HL-60 (cell line): ENCODE measurements around the gene NENF.

ENCODE experiments used
- DNase-seq, 2 experiments: peaks; one replicate each; pipeline ENCODE4 v3.0.0-alpha.2; 2010 to 2020; ENCODE audit warnings: low read depth in 1 of 2, low spot score in 1 of 2
- H3K27ac ChIP-seq: fragments of 250-450 bp; sonication (Bioruptor Pico); replicated peaks from 2 replicates; pipeline ENCODE4 v1.5.1; 2020; ENCODE audit warnings: mild to moderate bottlenecking, moderate library complexity
- H3K27me3 ChIP-seq: fragments of 250-450 bp; sonication (Bioruptor Pico); 2 replicates; pipeline ENCODE4 v1.5.1; 2021; ENCODE audit warnings: mild to moderate bottlenecking, moderate library complexity; ENCODE audit not compliant: insufficient read depth, poor library complexity, severe bottlenecking
- H3K4me3 ChIP-seq: replicated peaks from 2 replicates; pipeline ENCODE4 v1.5.1; 2011; ENCODE audit warnings: mild to moderate bottlenecking, control low read depth, low read length; ENCODE audit not compliant: insufficient read depth
- CTCF ChIP-seq: IDR thresholded peaks from one replicate; pipeline ENCODE4 v1.5.1; 2011; ENCODE audit warnings: low read length, control low read depth, inconsistent platforms; ENCODE audit not compliant: insufficient read depth
- GABPA ChIP-seq: IDR thresholded peaks from 2 replicates; pipeline ENCODE4 v1.6.1; 2012; ENCODE audit warnings: low read depth
- POLR2AphosphoS5 ChIP-seq: IDR thresholded peaks from 2 replicates; pipeline ENCODE4 v1.6.1; 2012; ENCODE audit warnings: low read depth
- REST ChIP-seq: IDR thresholded peaks from 2 replicates; pipeline ENCODE4 v1.6.1; 2012; ENCODE audit warnings: low read depth; ENCODE audit not compliant: insufficient replicate concordance
- SPI1 ChIP-seq: IDR thresholded peaks from 2 replicates; pipeline ENCODE4 v1.6.1; 2012; ENCODE audit warnings: low read depth, mild to moderate bottlenecking, borderline replicate concordance

Gene NENF

GRCh38 chr1:212490276-212490675, 57.6 kb downstream of the NENF start:
- H3K27me3 ChIP-seq = no peaks in the 10 kb centered on the region
- no peak overlapping the region for H3K4me3 ChIP-seq
- H3K27ac ChIP-seq = no peak overlapping the region
- TF ChIP-seq CTCF = no peak
- DNase-seq = no peak

- TF ChIP-seq GABPA = no peak
- no peak for TF ChIP-seq POLR2AphosphoS5
- TF ChIP-seq SPI1 = no peak
- no peak for TF ChIP-seq REST
- TF ChIP-seq CTCF = no peak
- DNase-seq = no peak
- no peak overlapping the region for H3K4me3 ChIP-seq
- no peak overlapping the region for H3K27ac ChIP-seq
- no peaks in the 10 kb centered on the region for H3K27me3 ChIP-seq
Observed at GRCh38 chr1:212491454-212491853, 58.7 kb downstream of the NENF start.
